ENCODE measurements around the gene SORD. TPM values are rescaled to one million over a fixed set of nuclear protein-coding genes. Genes with fewer than 3 reads are reported as not detected.

Gene SORD
- total and polyA plus RNA-seq, 9 of the 15 experiments (the other 6 are each of a cell fraction or from before 2014, with no cell fraction given): 5.9 to 79.2 (median 29.6) TPM

DNA sequence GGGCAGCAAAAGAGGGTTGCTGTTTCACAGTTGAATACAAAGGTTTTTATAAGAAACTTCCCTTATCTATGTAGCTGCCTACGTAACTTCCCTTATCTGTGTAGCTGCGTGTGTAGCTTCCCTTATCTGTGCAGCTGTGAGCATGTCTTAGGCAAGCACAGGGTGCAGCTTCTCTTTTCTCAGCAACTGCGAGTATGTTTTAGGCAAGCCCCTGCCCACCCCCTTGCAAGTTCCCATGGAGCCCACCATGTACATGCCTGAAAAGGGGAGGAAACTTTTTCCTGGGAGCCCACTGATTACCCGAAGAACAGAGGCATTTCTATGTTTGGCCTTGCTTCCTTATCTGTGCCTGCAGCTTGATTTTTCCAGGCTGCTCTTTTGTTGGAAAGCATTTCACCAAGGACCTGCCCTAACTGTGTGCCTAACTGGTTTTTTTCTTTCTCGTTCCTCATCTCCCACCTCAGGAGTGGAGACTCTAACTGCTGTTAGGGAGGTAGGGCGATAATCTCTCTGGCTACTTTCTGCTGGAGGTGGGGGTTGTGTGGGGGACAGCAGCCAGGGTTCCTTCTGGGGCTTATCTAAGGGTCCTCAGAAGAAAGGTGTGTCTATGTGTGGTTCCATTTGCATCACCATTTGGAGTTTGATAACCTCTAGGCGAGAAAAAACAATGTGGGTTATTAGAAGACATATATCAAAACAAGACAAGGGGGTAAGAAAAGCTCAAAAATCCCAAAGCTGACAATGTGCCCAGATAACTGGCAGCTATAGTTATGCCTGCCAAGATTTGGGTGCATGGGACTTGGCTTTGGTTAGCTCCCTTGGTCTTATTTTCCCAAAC lies 26.0 kb downstream of the SORD start (continued):
- TF ChIP-seq ZNF143 (CRISPR knock-in tag; IDR thresholded peaks at IDR 0.05) (no peak), BCOR (IDR thresholded peaks at IDR 0.05) (peak; percentile 60), ZMIZ1 (IDR thresholded peaks at IDR 0.05; ENCODE audit: low read depth in 2 of 2, low read length in 2 of 2) (peak in 1 of 2 experiments; percentile 76; a peak in 2 of 4 replicates), ZNF407 (IDR thresholded peaks at IDR 0.05; ENCODE audit: low read depth) (no peak), PML (IDR thresholded peaks at IDR 0.05; ENCODE audit: low read length) (peak; percentile 76), TAL1 (IDR thresholded peaks at IDR 0.05) (peak; percentile 90), CHD2 (IDR thresholded peaks at IDR 0.05; ENCODE audit: low read depth, low read length) (0 out of 2 replicates have a peak, but pooled peaks have one; percentile 25), ILK (tag; IDR thresholded peaks at IDR 0.05; ENCODE audit: borderline replicate concordance, low read depth) (no peak), KLF6 (CRISPR knock-in tag; IDR thresholded peaks at IDR 0.05; ENCODE audit: borderline replicate concordance) (no peak)
- TF ChIP-seq, protein P1, sequence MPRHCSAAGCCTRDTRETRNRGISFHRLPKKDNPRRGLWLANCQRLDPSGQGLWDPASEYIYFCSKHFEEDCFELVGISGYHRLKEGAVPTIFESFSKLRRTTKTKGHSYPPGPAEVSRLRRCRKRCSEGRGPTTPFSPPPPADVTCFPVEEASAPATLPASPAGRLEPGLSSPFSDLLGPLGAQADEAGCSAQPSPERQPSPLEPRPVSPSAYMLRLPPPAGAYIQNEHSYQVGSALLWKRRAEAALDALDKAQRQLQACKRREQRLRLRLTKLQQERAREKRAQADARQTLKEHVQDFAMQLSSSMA (CRISPR knock-in tag; IDR thresholded peaks at IDR 0.05): no peak
- TF ChIP-seq, protein P2, sequence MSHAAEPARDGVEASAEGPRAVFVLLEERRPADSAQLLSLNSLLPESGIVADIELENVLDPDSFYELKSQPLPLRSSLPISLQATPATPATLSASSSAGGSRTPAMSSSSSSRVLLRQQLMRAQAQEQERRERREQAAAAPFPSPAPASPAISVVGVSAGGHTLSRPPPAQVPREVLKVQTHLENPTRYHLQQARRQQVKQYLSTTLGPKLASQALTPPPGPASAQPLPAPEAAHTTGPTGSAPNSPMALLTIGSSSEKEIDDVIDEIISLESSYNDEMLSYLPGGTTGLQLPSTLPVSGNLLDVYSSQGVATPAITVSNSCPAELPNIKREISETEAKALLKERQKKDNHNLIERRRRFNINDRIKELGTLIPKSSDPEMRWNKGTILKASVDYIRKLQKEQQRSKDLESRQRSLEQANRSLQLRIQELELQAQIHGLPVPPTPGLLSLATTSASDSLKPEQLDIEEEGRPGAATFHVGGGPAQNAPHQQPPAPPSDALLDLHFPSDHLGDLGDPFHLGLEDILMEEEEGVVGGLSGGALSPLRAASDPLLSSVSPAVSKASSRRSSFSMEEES (CRISPR knock-in tag; IDR thresholded peaks at IDR 0.05): no peak

All from K562 (cell line).